HepG2 (cell line): ENCODE results near the gene ZDHHC19. TPM values are rescaled to one million over a fixed set of nuclear protein-coding genes. Genes with fewer than 3 reads are reported as not detected.

Experiments
- ELK4 ChIP-seq: sonication (generic); formaldehyde crosslinking; IDR thresholded peaks from 2 replicates; pipeline ENCODE4 v1.9.0; 2021; ENCODE audit warnings: missing genetic modification reagents, borderline replicate concordance
- IKZF4 ChIP-seq: sonication (generic); formaldehyde crosslinking; IDR thresholded peaks from 2 replicates; pipeline ENCODE4 v1.5.1; 2020; ENCODE audit warnings: borderline replicate concordance, mild to moderate bottlenecking, low read depth, missing genetic modification reagents; ENCODE audit errors: not compliant biosample characterization
- KIAA2018 ChIP-seq: sonication (generic); formaldehyde crosslinking; IDR thresholded peaks from 2 replicates; pipeline ENCODE4 v1.5.0; 2020; ENCODE audit warnings: mild to moderate bottlenecking, missing genetic modification reagents, borderline replicate concordance
- PPARG ChIP-seq: conservative IDR thresholded peaks from 2 replicates; pipeline ENCODE4 v1.6.1; 2016; ENCODE audit warnings: missing biosample characterization, missing genetic modification reagents
- TFAP4 ChIP-seq: sonication (generic); IDR thresholded peaks from 2 replicates; pipeline ENCODE4 v1.6.1; 2016; ENCODE audit warnings: low read depth, borderline replicate concordance
- ZBTB40 ChIP-seq, 2 experiments: fragments of 450-650 bp in 1 of 2; sonication (generic) in 1 of 2; formaldehyde crosslinking in 1 of 2; IDR thresholded peaks; 2 replicates each; pipeline versions ENCODE4 v1.6.1 to v1.8.0; 2016 to 2022; ENCODE audit warnings: antibody characterized with exemption in 1 of 2, mild to moderate bottlenecking in 1 of 2, missing genetic modification reagents in 1 of 2
- ZNF282 ChIP-seq: fragments of 450-650 bp; IDR thresholded peaks from 2 replicates; pipeline ENCODE4 v1.6.1; 2018; ENCODE audit not compliant: partially characterized antibody
- ZNF556 ChIP-seq: sonication (generic); formaldehyde crosslinking; IDR thresholded peaks from 2 replicates; pipeline ENCODE4 v1.4.0; 2020; ENCODE audit warnings: mild to moderate bottlenecking, missing genetic modification reagents, borderline replicate concordance
- ZNF605 ChIP-seq: sonication (generic); formaldehyde crosslinking; IDR thresholded peaks from 2 replicates; pipeline ENCODE4 v1.8.0; 2022; ENCODE audit warnings: mild to moderate bottlenecking, missing genetic modification reagents
- polyA plus RNA-seq, 8 experiments: library from polyadenylated mRNA; depleted of rRNA in 3 of 8; stranded (reverse) in 7 of 8; unstranded in 1 of 8; fragments of >200 nt; fragmentation: Illumina TruSeq in 4 of 8; extraction: Trizol in 4 of 8; gene quantifications; 2 replicates each; pipeline versions ENCODE4 v1.2.1 to v1.2.3, GENCODE V29; 2011 to 2016; ENCODE audit warnings: low read depth in 4 of 8, missing spikeins in 1 of 8, mixed read lengths in 1 of 8; ENCODE audit not compliant: insufficient read depth in 1 of 8
- total RNA-seq, 5 experiments: library from RNA; depleted of rRNA; stranded (reverse); fragments of >200 nt; fragmentation: Illumina TruSeq; extraction: Trizol; gene quantifications; 2 replicates each; pipeline ENCODE4 v1.2.3, GENCODE V29; 2016; ENCODE audit warnings: low read depth in 1 of 5

Gene ZDHHC19
- total and polyA plus RNA-seq, 2 of the 13 experiments (the other 11 are each of a cell fraction or from before 2014, with no cell fraction given), result 0.22 to 0.53 TPM

GRCh38 chr3:196237203-196237602, 26.0 kb upstream of the ZDHHC19 start (continued):
- TF ChIP-seq KIAA2018 (CRISPR knock-in tag) (no peak), PPARG (no peak), ZNF282 (no peak), ZNF605 (CRISPR knock-in tag) (no peak), IKZF4 (CRISPR knock-in tag) (no peak), TFAP4 (no peak), ZNF556 (CRISPR knock-in tag) (no peak), ZBTB40 (IDR thresholded peaks at IDR 0.05) (no peak), ZBTB40 (CRISPR knock-in tag; IDR thresholded peaks at IDR 0.05) (no peak), ELK4 (no peak)
